NCI-H187 (cell line): Measurements from ENCODE around the gene SKIC2.
"Not testable (repeated sequence)": the region's sequence is repeated elsewhere in the genome, so short reads cannot be mapped to it uniquely, and the experiment has no call there.

Source experiments
- DNase-seq, 2 experiments: peaks; one replicate each; lab custom pipeline; 2025; lab: John Stamatoyannopoulos, UW

The SKIC2 gene

GRCh38 chr6:32004864-32005537 is 46.0 kb downstream of the SKIC2 start:
- not testable (repeated sequence) for DNase-seq

- DNase-seq, result not testable (repeated sequence)
These were observed 46.5 kb downstream of the SKIC2 start for GRCh38 chr6:32005538-32005880.

GRCh38 chr6:32005991-32006529 is 47.1 kb downstream of the SKIC2 start:
- not testable (repeated sequence) for DNase-seq

GRCh38 chr6:32007086-32007485 is 48.1 kb downstream of the SKIC2 start:
- DNase-seq, result not testable (repeated sequence)

GRCh38 chr6:32008037-32008436 is 49.1 kb downstream of the SKIC2 start:
- not testable (repeated sequence) for DNase-seq

- DNase-seq, result not testable (repeated sequence)
These were observed 49.6 kb downstream of the SKIC2 start for GRCh38 chr6:32008616-32009015.

GRCh38 chr6:32009537-32009936 is 50.6 kb downstream of the SKIC2 start:
- DNase-seq, result not testable (repeated sequence)

GRCh38 chr6:32010856-32011530 is 52.0 kb downstream of the SKIC2 start:
- DNase-seq, result not testable (repeated sequence)

- DNase-seq, result not testable (repeated sequence)
These were observed 54.1 kb downstream of the SKIC2 start for GRCh38 chr6:32012941-32013617.

- DNase-seq, result not testable (repeated sequence)
These were observed 54.8 kb downstream of the SKIC2 start for GRCh38 chr6:32013738-32014137.

- DNase-seq, result not testable (repeated sequence)
These were observed 55.6 kb downstream of the SKIC2 start, which contains the start of gene C4B for GRCh38 chr6:32014547-32014946. Gene C4B, plus strand, starts transcription at chr6:32014795. Its CDS starts 51 bp downstream, at chr6:32014846.
